GM23248 (cell line): ENCODE data around the gene TRRAP.

ENCODE experiments used
- EZH2 ChIP-seq: fragments of 200-600 bp; sonication (generic); IDR thresholded peaks from 2 replicates; pipeline ENCODE4 v1.6.1; 2018; ENCODE audit warnings: antibody characterized with exemption, mild to moderate bottlenecking; ENCODE audit not compliant: insufficient read depth, poor library complexity, severe bottlenecking
- EZH2phosphoT487 ChIP-seq: fragments of 200-600 bp; sonication (generic); IDR thresholded peaks from 2 replicates; pipeline ENCODE4 v1.6.1; 2018; ENCODE audit warnings: antibody characterized with exemption, moderate library complexity, mild to moderate bottlenecking, low read depth; ENCODE audit not compliant: insufficient read depth

GRCh38 chr7:99002827-99003212 lies 124.5 kb downstream of the TRRAP start:
- TF ChIP-seq EZH2phosphoT487 (no peak), EZH2 (no peak)
